Small intestine (tissue), 7 donors: Measurements from ENCODE around the gene CAND1. TPM values are rescaled to one million over a fixed set of nuclear protein-coding genes. Genes with fewer than 3 reads are reported as not detected.
A peak's percentile ranks its signal among the peaks of the same experiment; 100 is the strongest.

Experiments
- DNase-seq, 2 donors: peaks; one replicate each; pipeline versions ENCODE4 v3.0.0 to v3.0.0-alpha.2; 2013
- FAIRE-seq: peaks from 2 replicates; lab custom pipeline; 2012; peaks lifted over from hg19 to GRCh38; lab: Jason Lieb, UNC
- H3K27ac ChIP-seq, 3 donors: one replicate each; pipeline ENCODE4 v1.5.1; 2013; ENCODE audit warnings: low read length in 2 of 3, mild to moderate bottlenecking in 2 of 3, control low read depth in 1 of 3, inconsistent platforms in 1 of 3, low read depth in 1 of 3, moderate library complexity in 1 of 3
- H3K27me3 ChIP-seq, 3 donors: one replicate each; pipeline ENCODE4 v1.6.1; 2013; ENCODE audit warnings: low read length in 3 of 3, inconsistent platforms in 1 of 3; ENCODE audit not compliant: control insufficient read depth in 3 of 3, insufficient read depth in 3 of 3
- H3K36me3 ChIP-seq, 3 donors: one replicate each; pipeline ENCODE4 v1.6.1; 2013; ENCODE audit warnings: low read length in 3 of 3, inconsistent platforms in 1 of 3, low read depth in 1 of 3, mild to moderate bottlenecking in 1 of 3, moderate library complexity in 1 of 3; ENCODE audit not compliant: control insufficient read depth in 3 of 3, insufficient read depth in 2 of 3
- H3K4me1 ChIP-seq, 3 donors: one replicate each; pipeline ENCODE4 v1.6.1; 2013; ENCODE audit warnings: low read length in 2 of 3, inconsistent platforms in 1 of 3, low read depth in 1 of 3, mild to moderate bottlenecking in 1 of 3, moderate library complexity in 1 of 3; ENCODE audit not compliant: control insufficient read depth in 3 of 3, insufficient read depth in 2 of 3
- H3K4me3 ChIP-seq, 3 donors: one replicate each; pipeline ENCODE4 v1.5.1; 2013; ENCODE audit warnings: low read length in 3 of 3, control low read depth in 1 of 3, inconsistent platforms in 1 of 3, low read depth in 1 of 3, mild to moderate bottlenecking in 1 of 3, moderate library complexity in 1 of 3
- H3K9me3 ChIP-seq, 2 donors: one replicate each; pipeline ENCODE4 v1.6.1; 2013; ENCODE audit warnings: low read depth in 1 of 2, low read length in 1 of 2; ENCODE audit not compliant: control insufficient read depth in 2 of 2, insufficient read depth in 1 of 2
- WGBS, 3 donors: extraction: QIAGEN DNeasy Blood & Tissue Kit; methylation state at CpG; one replicate each; pipeline ENCODE4 v1.1.7; 2013; 5-methylcytosine and 5-hydroxymethylcytosine counted together
- polyA plus RNA-seq, 4 donors: library from polyadenylated mRNA; stranded (reverse) in 3 of 4; unstranded in 1 of 4; fragments of 200-250 nt in 3 of 4; fragments of 120-200 nt in 1 of 4; gene quantifications; one replicate each; pipeline versions ENCODE4 v1.2.1 to v1.2.3, GENCODE V29; 2013
- donor health status: healthy with polysubstance abuse.
- donor health status: control.
- donor health status: control.
- donor health status: Bipolar disorder and iron deficiency.
- donor health status: healthy.

The CAND1 gene
- polyA plus RNA-seq, 4 donors, result 16.3 to 126 (median 24.4) TPM

- no peaks in the 10 kb centered on the region for H3K27me3 ChIP-seq
Observed at GRCh38 chr12:67245571-67245970, 23.6 kb upstream of the CAND1 start.

GRCh38 chr12:67251012-67251411 is 18.1 kb upstream of the CAND1 start:
- no peak for FAIRE-seq
- no peak overlapping the region for H3K27ac ChIP-seq
- H3K4me3 ChIP-seq, result no peak overlapping the region
- H3K27me3 ChIP-seq, result no peaks in the 10 kb centered on the region
- WGBS, 3 donors, result 68 to 77% (median 73%) methylated on average over 3 of the region's 3 CpGs
- H3K4me1 ChIP-seq, result no peaks in the 10 kb centered on the region
- H3K9me3 ChIP-seq, result no peaks in the 10 kb centered on the region
- no peaks in the 10 kb centered on the region for H3K36me3 ChIP-seq
- DNase-seq, result no peak

More at GRCh38 chr12:67245571-67245970, 23.6 kb upstream of the CAND1 start:
- H3K9me3 ChIP-seq, result no peaks in the 10 kb centered on the region
- H3K4me1 ChIP-seq, result no peaks in the 10 kb centered on the region
- H3K36me3 ChIP-seq, result no peaks in the 10 kb centered on the region
- WGBS, 3 donors, result 84 to 92% (median 85%) methylated on average over 4 of the region's 4 CpGs
- no peak overlapping the region for H3K4me3 ChIP-seq
- no peak overlapping the region for H3K27ac ChIP-seq
- DNase-seq (no peak), FAIRE-seq (no peak)

- no peaks in the 10 kb centered on the region for H3K27me3 ChIP-seq
- no peaks in the 10 kb centered on the region for H3K36me3 ChIP-seq
- no peaks in the 10 kb centered on the region for H3K4me1 ChIP-seq
- WGBS, 3 donors, result 85 to 92% (median 90%) methylated on average over 12 of the region's 12 CpGs
- H3K9me3 ChIP-seq, result no peaks in the 10 kb centered on the region
- no peak overlapping the region for H3K4me3 ChIP-seq
- DNase-seq (no peak), FAIRE-seq (no peak)
- no peak overlapping the region for H3K27ac ChIP-seq
Observed at GRCh38 chr12:67254372-67255026, 14.7 kb upstream of the CAND1 start.

- WGBS, 3 donors, result 67 to 78% (median 75%) methylated on average over 5 of the region's 5 CpGs
- no peaks in the 10 kb centered on the region for H3K27me3 ChIP-seq
- no peak for FAIRE-seq
Observed at GRCh38 chr12:67256649-67257048, 12.5 kb upstream of the CAND1 start.

GRCh38 chr12:67263471-67263870 is 5.7 kb upstream of the CAND1 start:
- Histone ChIP-seq H3K4me1 (peaks cover 0 to 8% (median 0%) of the 10 kb centered on the region in 3 donors), H3K36me3 (no peaks in the 10 kb centered on the region), H3K4me3 (no peak overlapping the region), H3K27ac (no peak overlapping the region), H3K9me3 (peaks cover 0 to 3% of the 10 kb centered on the region in 2 donors), H3K27me3 (no peaks in the 10 kb centered on the region)
- WGBS, 3 donors, result 73 to 81% (median 80%) methylated on average over 5 of the region's 5 CpGs
- no peak for DNase-seq
- no peak for FAIRE-seq

More at GRCh38 chr12:67256649-67257048, 12.5 kb upstream of the CAND1 start:
- no peaks in the 10 kb centered on the region for H3K36me3 ChIP-seq
- no peaks in the 10 kb centered on the region for H3K9me3 ChIP-seq
- H3K4me1 ChIP-seq, result no peaks in the 10 kb centered on the region
- H3K27ac ChIP-seq, result no peak overlapping the region
- DNase-seq, result no peak
- H3K4me3 ChIP-seq, result no peak overlapping the region

- Histone ChIP-seq H3K36me3 (peaks cover 0 to 2% (median 0%) of the 10 kb centered on the region in 3 donors), H3K4me3 (peak overlapping the region; percentile 68 to 93 (median 69)), H3K27ac (peak overlapping the region; percentile 41 to 98 (median 97)), H3K9me3 (peaks cover 0 to 3% of the 10 kb centered on the region in 2 donors), H3K4me1 (peaks cover 1 to 10% (median 3%) of the 10 kb centered on the region in 3 donors), H3K27me3 (no peaks in the 10 kb centered on the region)
- 1 to 3% (median 2%) methylated on average over 19 of the region's 19 CpGs for WGBS, 3 donors
- DNase-seq (peak; percentile 98 to 99), FAIRE-seq (peak; percentile 47)
Observed at GRCh38 chr12:67268335-67268895, 743 bp upstream of the CAND1 start.

GRCh38 chr12:67269633-67270573 is 745 bp downstream of the CAND1 start:
- Histone ChIP-seq H3K9me3 (peaks cover 0 to 3% of the 10 kb centered on the region in 2 donors), H3K4me1 (peaks cover 3 to 10% (median 4%) of the 10 kb centered on the region in 3 donors), H3K27ac (peak overlapping the region; percentile 97 to 99 (median 98)), H3K4me3 (peak overlapping the region; percentile 69 to 93 (median 92)), H3K36me3 (peaks cover 0 to 4% (median 0%) of the 10 kb centered on the region in 3 donors), H3K27me3 (no peaks in the 10 kb centered on the region)
- DNase-seq (peak; percentile 43 to 79), FAIRE-seq (no peak)
- WGBS, 3 donors, result 0 to 1% (median 1%) methylated on average over 57 to 61 of the region's 61 CpGs

- H3K4me3 ChIP-seq, result peak overlapping the region; percentile 69 to 93 (median 92)
- H3K9me3 ChIP-seq, result peaks cover 0 to 3% of the 10 kb centered on the region in 2 donors
- peaks cover 0 to 7% (median 0%) of the 10 kb centered on the region in 3 donors for H3K36me3 ChIP-seq
- 2 to 5% (median 4%) methylated on average over 6 of the region's 6 CpGs for WGBS, 3 donors
- FAIRE-seq, result no peak
- peaks cover 3 to 10% (median 4%) of the 10 kb centered on the region in 3 donors for H3K4me1 ChIP-seq
- H3K27me3 ChIP-seq, result no peaks in the 10 kb centered on the region
- no peak for DNase-seq
- peak overlapping the region in 2 of 3 donors; percentile 97 to 98 for H3K27ac ChIP-seq
Observed at GRCh38 chr12:67270622-67271021, 1.5 kb downstream of the CAND1 start.
